Measurements from ENCODE around the gene RABGAP1.

RABGAP1 gene

GRCh38 chr9:123044586-123044985 is 103.8 kb downstream of the RABGAP1 start:
- in situ Hi-C loops (cut with HindIII; ENCODE audit: low sequenced_read_pairs) = no loop called here

GRCh38 chr9:123046406-123047195 is 105.8 kb downstream of the RABGAP1 start:
- in situ Hi-C loops (cut with HindIII; ENCODE audit: low sequenced_read_pairs) = no loop called here

- in situ Hi-C loops (cut with HindIII; ENCODE audit: low sequenced_read_pairs) = no loop called here
These were observed 107.9 kb downstream of the RABGAP1 start for GRCh38 chr9:123048748-123049147.

- in situ Hi-C loops (cut with HindIII; ENCODE audit: low sequenced_read_pairs) = no loop called here
These were observed 108.9 kb downstream of the RABGAP1 start for GRCh38 chr9:123049589-123050222.

- in situ Hi-C loops (cut with HindIII; ENCODE audit: low sequenced_read_pairs) = no loop called here
These were observed 112.2 kb downstream of the RABGAP1 start for GRCh38 chr9:123053046-123053445.

- in situ Hi-C loops (cut with HindIII; ENCODE audit: low sequenced_read_pairs) = no loop called here
These were observed 112.9 kb downstream of the RABGAP1 start for GRCh38 chr9:123053711-123054110.

- in situ Hi-C loops (cut with HindIII; ENCODE audit: low sequenced_read_pairs) = no loop called here
These were observed 118.0 kb downstream of the RABGAP1 start for GRCh38 chr9:123058834-123059233.

GRCh38 chr9:123059472-123060220 is 118.8 kb downstream of the RABGAP1 start:
- in situ Hi-C loops (cut with HindIII; ENCODE audit: low sequenced_read_pairs) = no loop called here

- in situ Hi-C loops (cut with HindIII; ENCODE audit: low sequenced_read_pairs) = no loop called here
These were observed 120.4 kb downstream of the RABGAP1 start for GRCh38 chr9:123061216-123061615.

GRCh38 chr9:123062351-123063176 is 121.7 kb downstream of the RABGAP1 start:
- in situ Hi-C loops (cut with HindIII; ENCODE audit: low sequenced_read_pairs) = no loop called here

GRCh38 chr9:123063177-123063598 is 122.4 kb downstream of the RABGAP1 start:
- in situ Hi-C loops (cut with HindIII; ENCODE audit: low sequenced_read_pairs) = no loop called here

GRCh38 chr9:123063896-123064295 is 123.1 kb downstream of the RABGAP1 start:
- in situ Hi-C loops (cut with HindIII; ENCODE audit: low sequenced_read_pairs) = no loop called here

- in situ Hi-C loops (cut with HindIII; ENCODE audit: low sequenced_read_pairs) = no loop called here
These were observed 123.9 kb downstream of the RABGAP1 start for GRCh38 chr9:123064716-123065115.

- in situ Hi-C loops (cut with HindIII; ENCODE audit: low sequenced_read_pairs) = no loop called here
These were observed 124.4 kb downstream of the RABGAP1 start for GRCh38 chr9:123065196-123065595.

- in situ Hi-C loops (cut with HindIII; ENCODE audit: low sequenced_read_pairs) = no loop called here
These were observed 126.3 kb downstream of the RABGAP1 start for GRCh38 chr9:123067136-123067535.

GRCh38 chr9:123069010-123069481 is 128.2 kb downstream of the RABGAP1 start:
- in situ Hi-C loops (cut with HindIII; ENCODE audit: low sequenced_read_pairs) = no loop called here

- in situ Hi-C loops (cut with HindIII; ENCODE audit: low sequenced_read_pairs) = no loop called here
These were observed 129.4 kb downstream of the RABGAP1 start for GRCh38 chr9:123070198-123070597.

- in situ Hi-C loops (cut with HindIII; ENCODE audit: low sequenced_read_pairs) = no loop called here
These were observed 131.7 kb downstream of the RABGAP1 start for GRCh38 chr9:123072407-123072995.

- in situ Hi-C loops (cut with HindIII; ENCODE audit: low sequenced_read_pairs) = no loop called here
These were observed 132.6 kb downstream of the RABGAP1 start for GRCh38 chr9:123073441-123073840.

- in situ Hi-C loops (cut with HindIII; ENCODE audit: low sequenced_read_pairs) = no loop called here
These were observed 133.2 kb downstream of the RABGAP1 start for GRCh38 chr9:123073991-123074422.
